Fibroblast of mammary gland (primary cell): Measurements from ENCODE around the gene SLC22A23.

Experiments
- DNase-seq: peaks from one replicate; pipeline ENCODE4 v3.0.0-alpha.2; 2010; ENCODE audit warnings: low read depth
- H3K4me3 ChIP-seq: 2 replicates; pipeline ENCODE4 v1.5.1; 2011; ENCODE audit warnings: low read depth, mild to moderate bottlenecking, low read length, moderate library complexity; ENCODE audit not compliant: control insufficient read depth
- CTCF ChIP-seq: conservative IDR thresholded peaks from 2 replicates; pipeline ENCODE4 v1.5.1; 2011; ENCODE audit warnings: low read depth, low read length, inconsistent platforms; ENCODE audit not compliant: control insufficient read depth, insufficient read depth

The SLC22A23 gene

GRCh38 chr6:3230900-3231246 lies 226.0 kb downstream of the SLC22A23 start:
- H3K4me3 ChIP-seq, result peak overlapping the region; percentile 51
- DNase-seq, result no peak
- no peak for TF ChIP-seq CTCF

GRCh38 chr6:3230256-3230882 lies 226.5 kb downstream of the SLC22A23 start:
- TF ChIP-seq CTCF, result no peak
- DNase-seq, result no peak
- H3K4me3 ChIP-seq, result no peak overlapping the region

- no peak for DNase-seq
- TF ChIP-seq CTCF, result no peak
- H3K4me3 ChIP-seq, result no peak overlapping the region
Measured at GRCh38 chr6:3229566-3230178, 227.2 kb downstream of the SLC22A23 start.

- no peak for DNase-seq
- no peak overlapping the region for H3K4me3 ChIP-seq
- no peak for TF ChIP-seq CTCF
Measured at GRCh38 chr6:3228771-3229565, 227.9 kb downstream of the SLC22A23 start.

- no peak for TF ChIP-seq CTCF
- no peak overlapping the region for H3K4me3 ChIP-seq
- no peak for DNase-seq
Measured at GRCh38 chr6:3228046-3228671, 228.7 kb downstream of the SLC22A23 start.

GRCh38 chr6:3227363-3228045 lies 229.3 kb downstream of the SLC22A23 start, which contains the start of gene TUBB2B:
Gene TUBB2B, minus strand, starts transcription at chr6:3227653. Its CDS starts 110 bp downstream, at chr6:3227543.
- no peak for DNase-seq
- no peak for TF ChIP-seq CTCF
- peak within 1 kb of the TSS; percentile 13 for H3K4me3 ChIP-seq
